Neural cell (in vitro differentiated cells): Measurements from ENCODE around the gene SLC35E1. TPM values are rescaled to one million over a fixed set of nuclear protein-coding genes. Genes with fewer than 3 reads are reported as not detected.

Experiments
- H2AFZ ChIP-seq: fragments of 200-600, 300-800 bp; sonication (generic), shearing (Covaris generic); 2 replicates; pipeline ENCODE4 v1.6.0; 2014; ENCODE audit warnings: low read depth, mild to moderate bottlenecking, antibody characterized with exemption, low read length, moderate library complexity
- H3F3A ChIP-seq: fragments of 200-600 bp; shearing (Covaris generic); 2 replicates; pipeline ENCODE4 v1.6.1; 2016; ENCODE audit warnings: mild to moderate bottlenecking, moderate library complexity, mixed read lengths, antibody characterized with exemption, low read length; ENCODE audit not compliant: insufficient read depth, poor library complexity, severe bottlenecking
- H3K27ac ChIP-seq: fragments of 200-600, 300-800 bp; sonication (generic), shearing (Covaris generic); 2 replicates; pipeline ENCODE4 v1.5.1; 2014; ENCODE audit warnings: mild to moderate bottlenecking, low read length, moderate library complexity
- H3K27me3 ChIP-seq: fragments of 300-800, 200-600 bp; sonication (generic), shearing (Covaris generic); 2 replicates; pipeline ENCODE4 v1.6.0; 2014; ENCODE audit warnings: mild to moderate bottlenecking, low read depth, low read length, moderate library complexity; ENCODE audit not compliant: insufficient read depth
- H3K36me3 ChIP-seq: fragments of 300-800, 200-600 bp; sonication (generic), shearing (Covaris generic); 2 replicates; pipeline ENCODE4 v1.5.1; 2014; ENCODE audit warnings: mild to moderate bottlenecking, antibody characterized with exemption, low read length, moderate library complexity; ENCODE audit not compliant: insufficient read depth
- H3K4me2 ChIP-seq: fragments of 300-800, 200-600 bp; sonication (generic), shearing (Covaris generic); 2 replicates; pipeline ENCODE4 v1.6.0; 2014; ENCODE audit warnings: mild to moderate bottlenecking, low read length
- H3K4me3 ChIP-seq: fragments of 300-800, 200-600 bp; sonication (generic), shearing (Covaris generic); 2 replicates; pipeline ENCODE4 v1.5.1; 2014; ENCODE audit warnings: mild to moderate bottlenecking, low read length, moderate library complexity
- H3K79me2 ChIP-seq: fragments of 200-600 bp; shearing (Covaris generic); replicated peaks from 2 replicates; pipeline ENCODE4 v1.6.0; 2014; ENCODE audit warnings: mild to moderate bottlenecking, low read length, moderate library complexity; ENCODE audit not compliant: insufficient read depth
- H3K9ac ChIP-seq: fragments of 300-800, 200-600 bp; sonication (generic), shearing (Covaris generic); 2 replicates; pipeline ENCODE4 v1.6.1; 2016; ENCODE audit warnings: mild to moderate bottlenecking, low read length, mixed read lengths
- H3K9me2 ChIP-seq: fragments of 200-600 bp; shearing (Covaris generic); 2 replicates; pipeline ENCODE4 v1.6.1; 2016; ENCODE audit warnings: mild to moderate bottlenecking, low read length, mixed read lengths; ENCODE audit not compliant: insufficient read depth
- H3K9me3 ChIP-seq: fragments of 200-600, 300-800 bp; sonication (generic), shearing (Covaris generic); 2 replicates; pipeline ENCODE4 v1.6.1; 2016; ENCODE audit warnings: mild to moderate bottlenecking, mixed run types, low read length, moderate library complexity, mixed read lengths
- H4K20me1 ChIP-seq: fragments of 200-600 bp; shearing (Covaris generic); 2 replicates; pipeline ENCODE4 v1.6.1; 2016; ENCODE audit warnings: mild to moderate bottlenecking, mixed run types; ENCODE audit not compliant: insufficient read depth
- EP300 ChIP-seq: fragments of 450-650 bp; conservative IDR thresholded peaks from 2 replicates; pipeline ENCODE4 v1.6.1; 2014; ENCODE audit warnings: antibody characterized with exemption, mild to moderate bottlenecking, moderate library complexity; ENCODE audit not compliant: poor library complexity, severe bottlenecking
- EZH2 ChIP-seq: fragments of 200-600, 300-800 bp; shearing (Covaris generic), sonication (generic); IDR thresholded peaks from 2 replicates; pipeline ENCODE4 v1.6.1; 2014; ENCODE audit warnings: antibody characterized with exemption, low read length, borderline replicate concordance, mild to moderate bottlenecking; ENCODE audit not compliant: insufficient read depth, poor library complexity, severe bottlenecking
- MXI1 ChIP-seq: fragments of 450-650 bp; conservative IDR thresholded peaks from 2 replicates; pipeline ENCODE4 v1.6.1; 2014; ENCODE audit warnings: antibody characterized with exemption, mild to moderate bottlenecking; ENCODE audit not compliant: poor library complexity, severe bottlenecking
- POLR2AphosphoS5 ChIP-seq: IDR thresholded peaks from 2 replicates; pipeline ENCODE4 v1.6.1; 2012
- RAD21 ChIP-seq: fragments of 450-650 bp; conservative IDR thresholded peaks from 2 replicates; pipeline ENCODE4 v1.6.1; 2014; ENCODE audit warnings: antibody characterized with exemption, mild to moderate bottlenecking, moderate library complexity
- SMC3 ChIP-seq: fragments of 450-650 bp; conservative IDR thresholded peaks from 2 replicates; pipeline ENCODE4 v1.6.1; 2014; ENCODE audit warnings: antibody characterized with exemption, mild to moderate bottlenecking, moderate library complexity; ENCODE audit not compliant: poor library complexity
- TAF1 ChIP-seq: IDR thresholded peaks from 2 replicates; pipeline ENCODE4 v1.6.1; 2012; ENCODE audit warnings: low read depth
- polyA plus RNA-seq: library from polyadenylated mRNA; depleted of rRNA; stranded (reverse); fragments of >200 nt; gene quantifications from 2 replicates; pipeline ENCODE4 v1.2.3, GENCODE V29; 2014
- TF ChIP-seq, protein P1 (sequence below): fragments of 450-650 bp; IDR thresholded peaks from 2 replicates; pipeline ENCODE4 v1.5.1; 2014; ENCODE audit warnings: antibody characterized with exemption, mild to moderate bottlenecking, moderate library complexity; ENCODE audit not compliant: poor library complexity, severe bottlenecking
- TF ChIP-seq, protein P2 (sequence below): IDR thresholded peaks from 2 replicates; pipeline ENCODE4 v1.6.1; 2012; ENCODE audit warnings: borderline replicate concordance

Gene SLC35E1
- polyA plus RNA-seq, 1 donor from 2014 or later, result 23.9 TPM

DNA sequence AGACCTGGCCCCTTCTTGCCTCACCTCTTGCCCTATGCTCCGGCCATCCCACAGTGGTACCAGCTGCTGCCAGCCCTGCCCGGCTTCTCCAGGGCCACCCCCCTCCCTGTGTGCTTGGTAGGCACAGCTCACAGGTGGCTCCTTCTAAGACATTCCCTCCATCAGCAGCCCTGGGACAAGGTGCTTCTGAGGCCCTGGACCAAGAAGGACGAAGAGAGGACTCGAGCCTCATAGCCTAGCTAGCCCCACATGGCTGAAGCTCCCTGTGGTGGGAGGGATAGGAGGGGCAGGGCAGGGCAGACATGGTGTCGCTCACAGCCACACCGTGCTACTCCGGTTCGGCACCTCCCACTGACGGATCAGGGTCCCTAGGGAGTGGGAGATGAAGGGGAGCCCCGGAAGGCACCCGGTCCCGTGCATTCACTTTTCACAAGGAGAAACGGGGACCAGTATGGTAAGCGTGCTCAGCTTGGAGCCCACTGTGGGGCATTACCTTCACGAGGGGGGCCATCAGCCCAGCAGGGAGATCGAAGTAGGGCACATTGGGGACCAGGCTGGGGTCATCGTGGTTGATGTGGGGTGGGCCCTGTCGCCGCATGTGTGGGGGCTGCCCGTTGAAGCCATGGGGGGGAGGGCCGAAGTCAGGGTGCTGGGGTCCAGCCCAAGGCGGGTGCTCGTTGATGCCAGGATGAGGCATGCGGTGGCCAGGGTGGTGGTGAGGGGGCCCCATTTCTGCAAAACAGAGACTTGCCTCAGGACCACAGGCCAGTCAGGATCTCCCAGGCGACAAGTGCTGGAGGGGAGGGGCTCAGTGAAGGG is 49.4 kb downstream of the SLC35E1 start:
- Histone ChIP-seq H3K27ac (no peak overlapping the region), H3K4me2 (no peak overlapping the region), H3K36me3 (no peaks in the 10 kb centered on the region), H2AFZ (no peak overlapping the region), H3K9ac (no peak overlapping the region), H3K27me3 (no peaks in the 10 kb centered on the region), H3K9me2 (no peaks in the 10 kb centered on the region), H3K79me2 (no peaks in the 10 kb centered on the region), H3F3A (no peaks in the 10 kb centered on the region), H3K4me3 (no peak overlapping the region), H3K9me3 (no peaks in the 10 kb centered on the region), H4K20me1 (no peaks in the 10 kb centered on the region)
- no peak for TF ChIP-seq RAD21
- TF ChIP-seq POLR2AphosphoS5, result no peak
- no peak for TF ChIP-seq EP300
- TF ChIP-seq, protein P1, sequence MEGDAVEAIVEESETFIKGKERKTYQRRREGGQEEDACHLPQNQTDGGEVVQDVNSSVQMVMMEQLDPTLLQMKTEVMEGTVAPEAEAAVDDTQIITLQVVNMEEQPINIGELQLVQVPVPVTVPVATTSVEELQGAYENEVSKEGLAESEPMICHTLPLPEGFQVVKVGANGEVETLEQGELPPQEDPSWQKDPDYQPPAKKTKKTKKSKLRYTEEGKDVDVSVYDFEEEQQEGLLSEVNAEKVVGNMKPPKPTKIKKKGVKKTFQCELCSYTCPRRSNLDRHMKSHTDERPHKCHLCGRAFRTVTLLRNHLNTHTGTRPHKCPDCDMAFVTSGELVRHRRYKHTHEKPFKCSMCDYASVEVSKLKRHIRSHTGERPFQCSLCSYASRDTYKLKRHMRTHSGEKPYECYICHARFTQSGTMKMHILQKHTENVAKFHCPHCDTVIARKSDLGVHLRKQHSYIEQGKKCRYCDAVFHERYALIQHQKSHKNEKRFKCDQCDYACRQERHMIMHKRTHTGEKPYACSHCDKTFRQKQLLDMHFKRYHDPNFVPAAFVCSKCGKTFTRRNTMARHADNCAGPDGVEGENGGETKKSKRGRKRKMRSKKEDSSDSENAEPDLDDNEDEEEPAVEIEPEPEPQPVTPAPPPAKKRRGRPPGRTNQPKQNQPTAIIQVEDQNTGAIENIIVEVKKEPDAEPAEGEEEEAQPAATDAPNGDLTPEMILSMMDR, result no peak
- no peak for TF ChIP-seq SMC3
- no peak for TF ChIP-seq TAF1
- no peak for TF ChIP-seq EZH2
- TF ChIP-seq, protein P2, sequence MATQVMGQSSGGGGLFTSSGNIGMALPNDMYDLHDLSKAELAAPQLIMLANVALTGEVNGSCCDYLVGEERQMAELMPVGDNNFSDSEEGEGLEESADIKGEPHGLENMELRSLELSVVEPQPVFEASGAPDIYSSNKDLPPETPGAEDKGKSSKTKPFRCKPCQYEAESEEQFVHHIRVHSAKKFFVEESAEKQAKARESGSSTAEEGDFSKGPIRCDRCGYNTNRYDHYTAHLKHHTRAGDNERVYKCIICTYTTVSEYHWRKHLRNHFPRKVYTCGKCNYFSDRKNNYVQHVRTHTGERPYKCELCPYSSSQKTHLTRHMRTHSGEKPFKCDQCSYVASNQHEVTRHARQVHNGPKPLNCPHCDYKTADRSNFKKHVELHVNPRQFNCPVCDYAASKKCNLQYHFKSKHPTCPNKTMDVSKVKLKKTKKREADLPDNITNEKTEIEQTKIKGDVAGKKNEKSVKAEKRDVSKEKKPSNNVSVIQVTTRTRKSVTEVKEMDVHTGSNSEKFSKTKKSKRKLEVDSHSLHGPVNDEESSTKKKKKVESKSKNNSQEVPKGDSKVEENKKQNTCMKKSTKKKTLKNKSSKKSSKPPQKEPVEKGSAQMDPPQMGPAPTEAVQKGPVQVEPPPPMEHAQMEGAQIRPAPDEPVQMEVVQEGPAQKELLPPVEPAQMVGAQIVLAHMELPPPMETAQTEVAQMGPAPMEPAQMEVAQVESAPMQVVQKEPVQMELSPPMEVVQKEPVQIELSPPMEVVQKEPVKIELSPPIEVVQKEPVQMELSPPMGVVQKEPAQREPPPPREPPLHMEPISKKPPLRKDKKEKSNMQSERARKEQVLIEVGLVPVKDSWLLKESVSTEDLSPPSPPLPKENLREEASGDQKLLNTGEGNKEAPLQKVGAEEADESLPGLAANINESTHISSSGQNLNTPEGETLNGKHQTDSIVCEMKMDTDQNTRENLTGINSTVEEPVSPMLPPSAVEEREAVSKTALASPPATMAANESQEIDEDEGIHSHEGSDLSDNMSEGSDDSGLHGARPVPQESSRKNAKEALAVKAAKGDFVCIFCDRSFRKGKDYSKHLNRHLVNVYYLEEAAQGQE, result no peak
- no peak for TF ChIP-seq MXI1

DNA sequence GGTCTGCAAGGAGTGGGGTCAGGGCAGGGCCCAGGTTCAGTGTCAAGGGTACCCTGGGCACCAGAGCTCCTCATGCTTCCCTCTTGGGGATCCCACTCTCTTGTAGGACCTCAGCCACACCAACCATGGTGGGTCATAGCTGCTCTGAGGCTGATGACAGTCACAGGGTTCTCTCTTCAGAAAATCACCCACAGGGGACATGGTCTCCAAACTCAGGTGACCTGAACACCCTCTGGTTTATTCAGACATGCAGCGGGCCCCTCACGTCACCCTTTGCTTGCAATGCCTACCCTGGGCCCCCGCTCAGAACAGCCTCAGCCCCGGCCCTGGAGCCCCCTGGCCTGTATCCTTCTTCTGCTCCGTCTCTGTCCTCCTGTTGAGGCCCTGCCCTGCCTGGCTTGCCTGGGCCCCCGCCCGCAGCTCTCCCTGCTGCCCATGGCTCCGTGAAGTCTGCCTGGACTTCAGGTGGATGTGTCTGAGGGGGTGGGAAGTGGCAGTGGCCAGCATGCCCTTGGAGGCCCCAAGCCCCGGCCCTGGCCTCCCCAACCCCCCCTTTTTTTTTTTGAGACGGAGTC is 50.4 kb downstream of the SLC35E1 start:
- Histone ChIP-seq H3K79me2 (no peaks in the 10 kb centered on the region), H3K9me2 (no peaks in the 10 kb centered on the region), H3F3A (no peaks in the 10 kb centered on the region), H3K4me2 (no peak overlapping the region), H3K27ac (no peak overlapping the region), H3K27me3 (no peaks in the 10 kb centered on the region), H4K20me1 (no peaks in the 10 kb centered on the region), H3K9ac (no peak overlapping the region), H3K36me3 (no peaks in the 10 kb centered on the region), H2AFZ (no peak overlapping the region), H3K9me3 (no peaks in the 10 kb centered on the region), H3K4me3 (no peak overlapping the region)
- TF ChIP-seq TAF1 (no peak), MXI1 (no peak), SMC3 (no peak), POLR2AphosphoS5 (no peak)
- TF ChIP-seq, protein P2, result no peak
- TF ChIP-seq, protein P1, result no peak
